ENCODE data around the gene COA6.
"Not testable (repeated sequence)": the region's sequence is repeated elsewhere in the genome, so short reads cannot be mapped to it uniquely, and the experiment has no call there.

The COA6 gene

DNA sequence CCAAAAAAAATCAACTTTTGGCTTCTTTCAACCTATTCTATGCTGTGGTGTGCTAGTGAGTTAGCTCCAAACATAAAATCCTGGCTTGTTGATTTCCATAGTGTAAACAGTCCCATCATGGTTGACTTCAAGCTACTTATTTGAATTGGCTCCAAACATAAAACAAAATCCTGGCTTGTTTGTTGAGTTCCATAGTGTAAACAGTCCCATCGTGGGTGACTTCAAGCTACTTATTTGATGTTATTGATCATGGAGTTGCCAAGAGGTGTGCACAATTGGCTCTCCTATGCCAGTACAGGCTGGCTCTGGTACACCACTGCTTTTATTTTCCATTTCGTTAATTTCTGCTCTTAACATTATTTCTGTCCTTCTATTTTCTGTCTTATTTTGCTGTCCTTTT, 1.8 kb upstream of the COA6 start:
- no peak for FAIRE-seq

DNA sequence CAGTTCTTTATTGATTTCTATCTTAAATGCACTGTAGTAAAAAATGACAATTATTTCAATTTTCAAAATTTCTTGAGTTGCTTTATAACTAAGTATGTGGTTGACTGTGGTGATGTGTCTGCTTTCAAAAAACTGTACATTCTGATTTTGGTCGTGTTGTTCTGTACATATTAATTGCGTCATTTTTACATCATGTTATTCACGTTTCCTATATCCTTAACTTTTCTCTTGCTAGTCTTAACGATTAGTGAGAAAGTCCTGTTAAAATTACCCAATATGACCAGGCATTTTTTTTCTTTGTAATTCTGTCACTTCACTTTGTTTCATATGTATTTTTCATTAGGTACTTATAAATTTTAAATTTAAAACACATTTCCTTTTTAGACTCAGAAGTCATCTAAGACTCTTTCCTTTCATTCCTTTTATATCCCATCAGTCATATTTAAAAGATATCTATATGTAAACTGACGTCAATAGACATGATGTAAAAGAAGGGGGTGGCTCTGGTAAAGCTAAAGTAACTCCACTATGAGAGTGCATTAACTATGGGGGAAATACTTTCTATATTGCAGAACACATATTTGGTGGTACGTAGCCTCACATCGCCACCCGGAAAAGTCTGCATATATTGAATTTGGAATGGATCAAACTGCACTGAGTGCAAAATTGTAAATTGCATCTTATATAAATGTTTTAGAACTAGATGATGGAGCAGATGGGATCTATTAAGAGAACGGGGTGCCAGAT, 1.1 kb upstream of the COA6 start:
- no peak for FAIRE-seq

DNA sequence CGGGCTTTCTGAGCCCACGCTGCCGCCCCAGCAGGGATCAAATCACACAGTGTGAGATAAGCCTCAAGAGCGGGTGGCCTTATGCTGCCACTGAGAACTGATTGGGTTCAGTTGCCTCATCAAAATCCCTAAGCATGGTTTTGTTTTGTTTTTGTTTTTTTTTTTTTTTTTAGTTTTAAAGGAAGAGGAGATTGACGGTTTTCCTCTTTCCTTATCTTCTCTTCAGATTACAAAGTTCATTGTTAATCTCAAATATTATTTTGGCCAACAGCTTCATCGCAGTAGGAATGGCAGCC, 651 bp downstream of the COA6 start:
- FAIRE-seq: no peak

DNA sequence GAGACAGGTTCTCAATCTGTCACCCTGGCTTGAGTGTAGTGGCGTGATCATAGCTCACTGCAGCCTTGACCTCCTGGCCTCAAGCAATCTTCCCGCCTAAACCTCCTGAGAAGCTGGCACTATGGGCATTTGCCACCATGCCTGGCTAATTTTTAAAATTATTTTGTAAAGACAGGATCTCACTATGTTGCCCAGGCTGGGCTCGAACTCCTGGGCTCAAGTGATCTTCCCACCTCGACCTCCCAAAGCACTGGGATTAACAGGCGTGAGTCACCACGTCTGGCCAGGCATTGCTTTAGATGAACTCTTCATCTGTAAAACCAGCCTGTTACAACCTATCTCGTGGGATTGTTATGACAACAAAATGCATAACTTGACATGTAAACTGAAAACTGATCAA, 2.4 kb downstream of the COA6 start:
- FAIRE-seq: no peak

DNA sequence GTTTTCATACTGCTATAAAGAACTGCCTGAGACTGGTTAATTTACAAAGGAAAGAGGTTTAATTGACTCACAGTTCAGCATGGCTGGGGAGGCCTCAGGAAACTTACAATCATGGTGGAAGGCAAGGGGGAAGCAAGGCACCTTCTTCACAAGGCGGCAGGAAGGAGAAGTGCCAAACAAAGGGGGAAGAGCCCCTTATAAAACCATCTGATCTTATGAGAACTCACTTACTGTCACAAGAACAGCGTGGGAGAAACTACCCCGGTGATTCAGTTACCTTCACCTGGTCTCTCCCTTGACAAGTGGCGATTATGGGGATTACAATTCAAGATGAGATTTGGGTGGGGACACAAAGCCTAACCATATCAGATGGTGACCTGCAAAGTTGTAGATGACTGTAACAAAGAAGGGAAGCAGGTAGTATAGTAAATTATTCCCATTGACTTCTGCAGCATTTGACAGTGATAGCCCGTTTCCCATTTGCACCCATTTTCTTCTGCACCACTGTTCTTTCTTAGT, 6.4 kb downstream of the COA6 start:
- not testable (repeated sequence) for FAIRE-seq

DNA sequence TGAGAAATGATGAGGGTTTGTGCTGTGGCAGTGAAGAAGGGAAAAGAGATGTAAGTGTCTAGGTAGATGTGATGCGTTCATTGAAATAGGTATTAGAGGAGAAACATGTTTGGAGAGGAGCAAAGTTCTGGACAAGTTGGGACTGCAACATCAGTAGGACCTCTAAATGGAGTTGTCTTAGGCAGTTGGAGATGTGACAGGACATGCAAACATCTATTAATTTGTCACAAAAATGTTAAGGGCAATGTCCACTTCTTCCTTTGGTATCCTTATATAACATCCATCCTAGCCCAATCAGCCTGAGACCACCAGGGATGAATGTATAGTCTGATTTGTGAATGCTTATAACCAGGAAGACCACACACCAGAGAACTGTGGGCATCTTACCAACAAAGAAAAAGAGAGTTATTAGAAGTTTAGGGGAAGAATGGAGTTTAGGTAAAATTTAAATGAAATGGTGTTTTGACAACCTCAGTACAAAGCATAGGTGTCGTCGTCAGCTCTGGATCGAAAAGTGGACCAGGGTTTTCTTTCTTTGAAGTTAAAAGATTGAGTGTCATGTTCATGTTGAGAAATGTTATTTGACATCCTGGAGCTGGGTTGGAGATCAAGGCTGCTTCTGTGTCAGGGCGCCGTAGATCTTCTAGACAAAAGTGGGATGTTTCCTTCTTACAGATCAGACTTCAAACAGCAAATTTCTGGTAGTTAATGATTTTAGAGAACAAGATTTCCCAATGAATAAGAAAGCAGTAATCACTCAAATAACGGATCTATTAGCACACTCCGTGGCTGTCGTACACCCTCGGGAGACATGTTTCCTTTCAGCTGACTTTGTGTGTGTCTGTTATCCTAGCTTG, 8.7 kb downstream of the COA6 start:
- no peak for FAIRE-seq

DNA sequence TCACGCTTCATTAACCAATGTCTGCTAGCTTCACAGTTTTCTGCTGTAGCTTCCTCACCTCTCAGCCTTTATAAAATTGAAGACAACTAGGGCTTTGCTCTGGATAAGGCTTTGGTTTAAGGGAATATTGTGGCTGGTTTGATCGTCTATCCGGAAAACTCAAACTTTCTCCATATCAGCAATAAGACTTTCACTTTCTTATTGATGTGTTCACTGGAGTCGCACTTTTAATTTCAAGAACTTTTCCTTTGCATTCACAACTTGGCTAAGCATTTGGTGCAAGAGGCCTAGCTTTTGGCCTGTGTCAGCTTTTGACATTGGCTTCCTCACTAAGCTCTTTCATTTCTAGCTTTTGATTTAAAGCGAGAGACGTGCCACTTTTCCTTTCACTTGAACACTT, 12.9 kb downstream of the COA6 start:
- FAIRE-seq: no peak

DNA sequence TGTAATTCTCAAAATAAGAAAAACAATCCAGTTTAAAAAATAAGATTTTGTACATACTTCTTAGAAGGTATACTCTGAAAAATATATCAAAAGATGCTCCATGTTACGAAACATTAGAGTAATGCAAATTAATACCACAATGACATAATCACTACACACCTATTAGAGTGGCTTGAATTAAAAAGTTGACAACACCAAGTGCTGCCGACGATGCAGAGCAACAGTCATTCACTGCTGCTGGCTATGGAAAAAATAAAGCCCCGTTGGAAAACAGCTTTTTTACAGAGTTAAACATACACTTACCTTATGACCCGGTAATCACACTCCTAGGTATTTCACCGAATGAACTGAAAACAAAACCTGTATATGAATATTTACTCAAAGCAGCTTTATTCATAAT, 14.8 kb downstream of the COA6 start:
- FAIRE-seq: no peak

DNA sequence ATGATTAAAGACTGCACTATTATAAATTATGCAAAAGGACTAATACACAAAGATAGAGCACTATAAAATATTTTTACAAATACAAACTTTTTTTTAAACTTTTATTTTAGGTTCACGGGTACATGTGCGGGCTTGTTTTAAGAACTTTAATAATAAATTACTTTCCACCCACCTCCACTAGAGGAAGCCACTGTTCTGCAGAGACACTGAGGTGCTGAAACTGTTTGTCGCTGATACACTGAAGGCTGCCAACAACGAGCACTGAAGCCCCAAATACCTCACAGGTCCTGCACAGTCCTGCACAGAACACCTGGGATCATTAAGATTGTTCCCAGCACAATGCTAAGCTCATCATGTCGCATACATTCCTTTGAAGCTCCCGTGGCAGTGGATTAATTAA, 19.9 kb downstream of the COA6 start:
- FAIRE-seq: no peak

DNA sequence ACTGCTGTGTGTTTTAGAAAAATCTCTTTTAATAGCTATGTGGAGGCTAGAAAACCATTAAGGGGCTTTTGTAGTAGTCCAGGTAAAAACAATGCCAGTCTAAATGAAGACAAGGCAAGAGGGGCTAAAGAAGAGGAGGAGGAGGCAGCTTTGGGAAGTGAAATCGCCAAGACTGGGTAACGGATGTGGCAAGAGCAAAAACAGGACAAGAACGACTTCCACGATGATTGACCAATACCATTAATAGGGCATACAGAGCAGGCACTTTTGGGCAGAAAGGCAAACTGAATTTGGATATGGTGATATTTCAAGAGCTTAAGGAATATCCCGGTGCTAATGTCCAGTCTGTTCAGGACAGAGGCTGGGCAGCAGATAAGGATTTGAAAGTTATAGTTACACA, 22.0 kb downstream of the COA6 start:
- no peak for FAIRE-seq

DNA sequence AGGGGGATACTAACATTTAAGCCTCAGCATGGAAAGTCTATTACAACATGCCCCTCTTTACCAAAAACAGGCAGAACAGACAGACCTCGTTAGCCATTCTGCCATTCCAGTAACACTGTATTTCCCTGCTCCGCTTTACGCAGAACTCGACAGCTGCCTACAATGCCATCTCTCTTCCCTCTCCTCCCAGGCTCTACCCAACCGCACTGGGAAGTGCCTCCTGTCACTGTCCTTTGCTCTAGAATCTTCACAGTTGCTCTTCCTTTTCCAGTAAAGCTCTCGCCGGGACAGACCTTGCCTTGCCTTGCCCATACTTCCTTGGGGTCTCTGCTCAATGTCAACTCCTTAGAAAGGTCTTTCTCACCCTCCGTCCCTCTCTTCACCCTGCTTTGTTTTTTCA, 22.8 kb downstream of the COA6 start:
- no peak for FAIRE-seq

DNA sequence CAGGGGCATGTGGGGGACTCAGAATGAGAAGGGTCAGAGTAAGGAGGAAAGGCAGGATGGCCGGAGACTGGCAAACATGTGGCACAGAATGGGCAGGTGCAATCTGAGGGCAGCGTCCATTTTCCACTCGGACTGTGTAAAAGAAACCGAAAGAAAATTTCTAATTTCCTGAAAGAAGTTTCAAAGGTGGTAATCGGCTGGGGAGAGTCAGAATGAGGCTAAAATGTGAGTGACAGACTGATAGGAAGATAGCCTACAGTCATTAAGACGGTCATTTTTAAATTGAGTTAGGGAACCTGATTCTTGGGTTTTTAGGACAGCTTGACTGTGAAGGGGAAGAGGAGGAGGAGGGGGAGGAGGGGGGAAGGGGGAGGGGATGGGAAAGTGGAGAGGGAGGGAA, 23.6 kb downstream of the COA6 start:
- FAIRE-seq: no peak

DNA sequence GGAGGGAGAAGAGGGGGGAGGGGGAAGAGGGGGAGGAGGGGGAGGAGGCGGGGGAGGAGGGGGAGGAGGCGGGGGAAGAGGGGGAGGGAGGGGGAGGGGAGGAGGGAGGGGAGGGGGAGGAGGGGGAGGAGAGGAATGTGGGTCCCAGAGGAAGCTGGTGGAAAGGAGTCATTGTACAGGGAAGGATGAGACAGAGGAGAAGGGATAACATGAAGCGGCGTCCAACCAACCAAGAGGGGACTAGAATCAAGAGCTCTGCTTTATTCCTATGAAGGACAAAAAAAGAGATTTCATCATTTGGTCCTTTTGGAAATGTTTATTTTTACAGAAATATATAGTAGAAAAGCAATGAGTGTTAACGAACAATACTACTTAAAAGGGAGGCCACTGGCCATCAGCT, 24.5 kb downstream of the COA6 start:
- FAIRE-seq: no peak

DNA sequence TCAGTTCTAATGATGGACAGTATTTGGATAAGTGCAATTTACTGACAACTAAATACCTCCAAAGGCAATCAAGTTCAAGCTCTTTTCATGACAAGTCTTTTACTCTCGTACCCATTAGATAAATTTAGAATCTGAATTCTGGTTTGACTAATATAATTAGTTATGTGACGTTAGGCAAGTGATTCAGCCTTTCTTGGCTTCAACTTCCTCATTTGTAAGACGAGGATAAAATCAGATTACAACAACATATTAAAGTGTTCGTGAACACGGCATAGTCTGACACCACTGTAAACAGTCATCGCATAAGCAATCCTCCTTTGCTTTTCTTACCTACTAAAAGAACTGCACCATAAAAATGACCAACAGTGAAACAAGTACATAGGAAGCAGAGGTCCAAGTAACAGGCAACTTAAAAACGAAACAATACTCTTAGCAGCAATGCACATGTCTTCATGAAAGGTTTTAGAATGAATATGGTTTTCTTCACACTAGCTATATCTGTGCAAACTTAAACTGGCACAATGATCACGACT, 25.7 kb downstream of the COA6 start:
- FAIRE-seq: no peak

DNA sequence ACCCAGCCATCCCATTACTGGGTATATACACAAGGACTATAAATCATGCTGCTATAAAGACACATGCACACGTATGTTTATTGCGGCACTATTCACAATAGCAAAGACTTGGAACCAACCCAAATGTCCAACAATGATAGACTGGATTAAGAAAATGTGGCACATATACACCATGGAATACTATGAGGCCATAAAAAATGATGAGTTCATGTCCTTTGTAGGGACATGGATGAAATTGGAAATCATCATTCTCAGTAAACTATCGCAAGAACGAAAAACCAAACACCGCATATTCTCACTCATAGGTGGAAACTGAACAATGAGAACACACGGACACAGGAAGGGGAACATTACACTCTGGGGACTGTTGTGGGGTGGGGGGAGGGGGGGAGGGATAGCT, 26.3 kb downstream of the COA6 start:
- not testable (repeated sequence) for FAIRE-seq

DNA sequence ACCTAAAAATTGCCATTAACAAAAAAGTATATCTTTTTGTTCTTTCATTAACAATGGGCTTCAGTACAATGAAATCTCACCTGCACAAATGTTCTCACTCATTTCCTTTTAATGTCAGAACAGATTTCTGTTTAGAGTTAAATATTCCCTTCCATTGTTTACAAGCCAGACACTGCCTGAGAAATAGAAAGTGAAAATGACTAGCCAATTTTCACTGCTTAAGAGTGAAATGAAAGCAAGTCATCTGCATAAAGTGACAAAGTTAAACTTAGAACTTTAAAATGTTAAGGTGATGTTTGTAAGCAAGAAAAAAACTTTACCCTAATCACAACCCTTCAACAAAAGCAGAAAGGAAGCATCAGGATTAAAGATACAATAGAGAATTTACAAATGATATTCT, 27.5 kb downstream of the COA6 start:
- no peak for FAIRE-seq

DNA sequence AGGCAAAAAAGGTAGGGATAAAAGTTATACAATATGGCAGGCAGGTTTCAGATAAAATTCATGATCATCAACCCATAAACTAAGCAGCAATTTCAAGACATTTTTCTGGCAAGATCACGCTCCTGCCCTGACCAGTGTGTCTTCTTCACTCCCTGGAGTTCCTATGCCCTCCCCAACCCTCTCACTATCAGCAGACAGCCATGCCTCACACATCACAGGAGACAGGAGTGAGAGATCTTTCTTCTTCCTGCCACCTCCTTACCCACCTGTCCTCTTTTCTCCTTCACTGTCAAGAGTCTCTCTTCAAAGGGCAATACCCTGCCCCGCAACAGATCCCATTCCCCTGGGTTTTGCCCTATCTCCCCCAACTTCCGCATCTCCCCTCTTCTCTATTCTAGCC, 28.4 kb downstream of the COA6 start:
- no peak for FAIRE-seq

DNA sequence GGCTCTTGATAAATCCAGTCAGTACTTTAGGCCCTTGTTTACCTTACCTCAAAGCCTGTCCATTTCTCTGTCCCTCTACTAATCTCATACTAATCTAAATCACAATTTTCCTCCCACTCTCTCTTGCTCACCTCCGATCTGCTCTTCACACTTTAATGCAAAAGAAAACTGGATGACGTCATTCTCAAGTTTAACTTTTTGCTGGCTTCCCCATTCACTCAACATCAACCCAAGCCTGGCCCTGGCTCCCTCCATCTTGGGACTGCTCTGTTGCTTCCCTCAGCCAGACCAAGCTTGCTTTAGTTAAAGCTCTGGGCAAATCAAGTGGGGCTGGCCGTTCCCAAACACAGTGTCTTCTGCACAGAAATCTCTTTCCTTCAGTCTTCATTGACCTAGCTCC, 29.7 kb downstream of the COA6 start:
- FAIRE-seq: no peak

DNA sequence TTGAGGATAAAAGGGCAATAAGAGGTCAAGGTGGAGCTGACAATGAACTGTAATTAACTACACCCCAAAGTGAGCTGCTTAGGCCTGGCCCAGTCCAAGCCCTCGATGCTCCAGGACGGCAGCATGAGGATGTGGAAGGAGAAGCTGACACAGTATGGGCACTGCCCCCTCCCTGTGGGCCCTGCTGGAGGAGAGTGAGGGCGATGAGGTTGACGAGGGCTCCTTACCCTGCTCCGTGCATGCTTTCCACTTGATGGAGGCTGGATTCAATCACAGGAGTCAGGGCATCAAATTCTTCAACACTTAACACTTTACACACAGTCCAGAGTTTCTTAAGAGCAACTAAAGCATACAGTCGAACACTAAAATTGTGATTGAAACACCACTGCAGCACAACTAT, 32.4 kb downstream of the COA6 start:
- no peak for FAIRE-seq

DNA sequence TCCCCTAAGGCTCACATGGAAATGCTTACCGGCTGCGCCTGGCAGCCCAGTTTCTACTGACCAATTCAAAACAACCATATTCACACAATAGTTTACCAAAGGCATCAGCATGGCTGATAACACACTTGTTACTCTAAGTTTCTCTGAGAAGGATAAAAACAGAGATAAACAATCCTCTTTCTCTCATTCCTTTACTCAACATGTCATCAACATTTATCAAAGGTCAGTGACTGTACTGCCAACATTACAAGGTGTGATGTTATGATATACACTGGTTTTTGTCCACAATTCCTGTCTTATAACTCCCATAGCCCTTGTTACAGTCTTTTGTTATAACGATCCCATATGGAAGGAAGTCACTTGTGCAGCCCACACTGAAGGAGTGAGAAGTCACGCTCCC, 33.6 kb downstream of the COA6 start:
- FAIRE-seq: no peak

DNA sequence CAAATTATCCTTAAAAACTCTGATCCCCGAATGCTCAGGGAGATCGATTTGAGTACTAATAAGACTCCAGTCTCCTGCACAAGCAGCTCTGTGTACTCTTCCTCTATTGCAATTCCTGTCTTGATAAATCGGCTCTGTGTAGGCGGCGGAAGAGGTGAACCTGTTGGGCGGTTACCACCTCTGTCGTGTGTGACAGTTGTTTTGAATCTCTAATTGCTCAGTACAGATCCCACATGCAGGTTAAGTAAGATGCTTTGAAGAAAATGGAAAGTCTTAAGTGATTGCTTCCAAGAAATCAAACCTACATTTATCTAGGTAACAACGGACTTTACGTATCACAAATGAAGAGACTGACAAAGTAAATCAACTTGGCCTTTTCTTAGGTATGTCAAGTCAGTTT, 35.5 kb downstream of the COA6 start:
- no peak for FAIRE-seq

DNA sequence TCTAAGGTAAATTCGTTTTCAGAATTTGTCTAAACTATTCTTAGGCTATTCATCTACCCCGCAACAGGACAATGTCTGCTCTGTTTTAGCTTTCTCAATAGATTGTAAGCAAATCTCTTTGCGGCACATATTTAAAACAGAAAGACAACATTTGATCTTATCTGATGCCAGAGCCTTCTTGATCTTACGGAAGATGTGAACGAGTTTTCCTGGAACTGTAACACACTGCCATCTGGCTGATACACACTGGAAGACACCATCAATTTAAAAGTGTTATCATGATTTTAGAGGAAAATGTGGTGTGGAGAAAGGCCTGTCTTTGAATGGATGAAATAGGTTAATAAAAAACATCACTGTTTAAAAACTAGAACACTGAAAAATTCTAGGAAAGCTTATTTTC, 36.1 kb downstream of the COA6 start:
- FAIRE-seq: no peak

DNA sequence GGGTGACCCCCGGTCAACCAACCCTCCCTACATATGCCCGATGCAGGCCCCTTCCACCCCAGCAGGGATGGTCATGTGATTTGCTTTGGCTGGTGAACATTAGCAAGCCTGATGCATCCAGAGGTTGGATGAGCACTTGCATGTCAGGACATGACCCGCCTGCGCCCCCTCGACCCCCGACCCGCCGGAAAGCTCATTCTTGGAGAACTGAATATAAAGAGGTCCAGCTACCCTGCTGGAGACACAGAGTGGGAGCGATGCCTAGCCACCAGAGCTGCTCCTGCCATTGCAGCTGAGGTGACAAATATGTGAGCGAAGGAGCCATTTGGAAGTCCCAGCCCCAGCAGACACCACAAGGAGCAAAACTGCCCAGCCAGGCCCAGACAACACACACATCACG, 39.6 kb downstream of the COA6 start:
- no peak for FAIRE-seq

DNA sequence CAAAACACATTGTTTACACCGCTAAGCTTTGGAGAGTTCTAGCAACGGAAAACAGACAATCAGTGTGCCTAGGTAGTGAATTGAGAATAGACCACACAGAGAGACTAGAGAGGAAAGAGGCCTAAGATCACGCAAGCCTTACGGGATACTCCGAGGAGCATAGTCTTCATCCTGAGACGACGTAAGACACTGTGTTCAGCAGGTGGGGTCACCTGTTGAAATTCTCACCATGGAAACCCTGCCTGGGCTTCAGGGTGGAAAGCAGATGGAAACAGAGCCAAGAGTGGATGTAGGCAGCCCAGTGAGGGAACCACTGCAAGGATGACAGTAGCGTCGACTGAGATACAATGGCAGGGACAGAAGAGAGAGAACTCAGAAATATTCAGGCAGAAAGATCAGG, 40.2 kb downstream of the COA6 start:
- no peak for FAIRE-seq
